ENCODE measurements around the gene FGR. TPM values are rescaled to one million over a fixed set of nuclear protein-coding genes. Genes with fewer than 3 reads are reported as not detected.
A peak's percentile ranks its signal among the peaks of the same experiment; 100 is the strongest.

Gene FGR
- total RNA-seq, 1 donor from 2014 or later = not detected

- H3K9me3 Mint-ChIP-seq (ENCODE audit: unreplicated experiment) = no peaks in the 10 kb centered on the region
- no peaks in the 10 kb centered on the region for H3K36me3 ChIP-seq (ENCODE audit: insufficient read depth, low read length)
- FAIRE-seq (no peak), DNase-seq (ENCODE audit: low read depth) (no peak)
- H3K27me3 ChIP-seq (ENCODE audit: insufficient read depth, low read length) = no peaks in the 10 kb centered on the region
- H2AFZ ChIP-seq (ENCODE audit: low read depth, low read length) = no peak overlapping the region
- peaks cover 48% of the 10 kb centered on the region for H3K4me1 ChIP-seq (ENCODE audit: insufficient read depth, low read length)
- H3K27me3 Mint-ChIP-seq (ENCODE audit: low read depth, unreplicated experiment) = no peaks in the 10 kb centered on the region
- TF ChIP-seq EZH2 (IDR thresholded peaks at IDR 0.05; ENCODE audit: insufficient read depth, low read length) = no peak
- no peak for TF ChIP-seq CTCF (IDR thresholded peaks at IDR 0.05; ENCODE audit: insufficient read depth, low read depth, low read length)
- peaks cover 8% of the 10 kb centered on the region for H3K36me3 Mint-ChIP-seq (ENCODE audit: low read depth, unreplicated experiment)
- H3K4me3 Mint-ChIP-seq (ENCODE audit: unreplicated experiment) = peak overlapping the region; percentile 75
- H3K4me2 ChIP-seq (ENCODE audit: low read length) = no peak overlapping the region
- H3K27ac Mint-ChIP-seq (ENCODE audit: unreplicated experiment) = peak overlapping the region; percentile 81
- no peak overlapping the region for H3K9ac ChIP-seq (ENCODE audit: low read length)
- peaks cover 95% of the 10 kb centered on the region for H4K20me1 ChIP-seq (ENCODE audit: insufficient read depth, low read length)
- no peaks in the 10 kb centered on the region for H3K9me3 ChIP-seq (ENCODE audit: insufficient read depth, low read depth, low read length)
- peaks cover 79% of the 10 kb centered on the region for H3K4me1 Mint-ChIP-seq (ENCODE audit: low read depth, unreplicated experiment)
- H3K4me3 ChIP-seq (ENCODE audit: insufficient read depth, low read depth, low read length) = no peak overlapping the region
- H3K27ac ChIP-seq (ENCODE audit: low read depth, low read length) = no peak overlapping the region
- peaks cover 72% of the 10 kb centered on the region for H3K79me2 ChIP-seq (ENCODE audit: insufficient read depth, low read length)
Observed at GRCh38 chr1:27569506-27570291, 65.3 kb downstream of the FGR start.

- peak overlapping the region; percentile 81 for H3K27ac Mint-ChIP-seq (ENCODE audit: unreplicated experiment)
- no peak for TF ChIP-seq EZH2 (IDR thresholded peaks at IDR 0.05; ENCODE audit: insufficient read depth, low read length)
- TF ChIP-seq CTCF (IDR thresholded peaks at IDR 0.05; ENCODE audit: insufficient read depth, low read depth, low read length) = no peak
- peak overlapping the region; percentile 68 for H3K4me2 ChIP-seq (ENCODE audit: low read length)
Observed at GRCh38 chr1:27569088-27569460, 65.9 kb downstream of the FGR start.

More at GRCh38 chr1:27569088-27569460, 65.9 kb downstream of the FGR start:
- Mint-ChIP-seq H3K27me3 (ENCODE audit: low read depth, unreplicated experiment) (no peaks in the 10 kb centered on the region), H3K4me1 (ENCODE audit: low read depth, unreplicated experiment) (peaks cover 79% of the 10 kb centered on the region), H3K36me3 (ENCODE audit: low read depth, unreplicated experiment) (peaks cover 8% of the 10 kb centered on the region), H3K9me3 (ENCODE audit: unreplicated experiment) (no peaks in the 10 kb centered on the region), H3K4me3 (ENCODE audit: unreplicated experiment) (peak overlapping the region; percentile 75)
- DNase-seq (ENCODE audit: low read depth) (no peak), FAIRE-seq (no peak)
- Histone ChIP-seq H3K27me3 (ENCODE audit: insufficient read depth, low read length) (no peaks in the 10 kb centered on the region), H3K4me1 (ENCODE audit: insufficient read depth, low read length) (peaks cover 50% of the 10 kb centered on the region), H3K9ac (ENCODE audit: low read length) (no peak overlapping the region), H3K27ac (ENCODE audit: low read depth, low read length) (no peak overlapping the region), H3K79me2 (ENCODE audit: insufficient read depth, low read length) (peaks cover 72% of the 10 kb centered on the region), H4K20me1 (ENCODE audit: insufficient read depth, low read length) (peaks cover 95% of the 10 kb centered on the region), H2AFZ (ENCODE audit: low read depth, low read length) (no peak overlapping the region), H3K36me3 (ENCODE audit: insufficient read depth, low read length) (no peaks in the 10 kb centered on the region), H3K4me3 (ENCODE audit: insufficient read depth, low read depth, low read length) (no peak overlapping the region), H3K9me3 (ENCODE audit: insufficient read depth, low read depth, low read length) (no peaks in the 10 kb centered on the region)

Measured in astrocyte (in vitro differentiated cells and primary cell).